Epithelial cell of esophagus (primary cell): ENCODE data around the gene FOXN1.
"Not testable (repeated sequence)": the region's sequence is repeated elsewhere in the genome, so short reads cannot be mapped to it uniquely, and the experiment has no call there.

Source experiments
- DNase-seq: peaks from one replicate; pipeline ENCODE4 v3.0.0; 2010; ENCODE audit warnings: low read depth
- H3K4me3 ChIP-seq: 2 replicates; pipeline ENCODE4 v1.5.1; 2011; ENCODE audit warnings: mild to moderate bottlenecking, low read length, control low read depth
- TF ChIP-seq, protein P1 (sequence below): IDR thresholded peaks from 2 replicates; pipeline ENCODE4 v1.5.1; 2011; ENCODE audit warnings: low read depth, mild to moderate bottlenecking, low read length, control low read depth, inconsistent platforms; ENCODE audit not compliant: insufficient read depth; ENCODE audit errors: missing control alignments

FOXN1 gene

DNA sequence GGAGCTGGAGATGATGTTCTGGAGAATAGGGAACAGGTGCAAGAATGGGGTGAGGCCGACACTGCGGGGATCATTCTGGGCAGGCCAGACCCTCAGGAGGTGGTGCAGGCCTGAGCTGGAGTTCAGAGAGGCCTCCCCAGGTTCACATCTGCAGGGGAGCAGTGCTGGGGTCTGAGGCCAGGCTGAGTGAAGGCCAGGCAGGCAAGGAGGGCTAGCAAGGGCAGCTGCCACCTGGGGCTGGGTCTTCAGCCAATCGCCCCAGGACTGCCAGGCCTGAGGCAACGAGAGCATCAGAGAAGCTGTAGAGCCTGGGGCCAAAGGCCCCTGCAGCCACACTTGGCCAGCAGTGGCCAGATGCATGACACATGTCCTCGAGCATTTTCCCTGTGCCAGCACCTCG lies 14.5 kb downstream of the FOXN1 start:
- TF ChIP-seq, protein P1, sequence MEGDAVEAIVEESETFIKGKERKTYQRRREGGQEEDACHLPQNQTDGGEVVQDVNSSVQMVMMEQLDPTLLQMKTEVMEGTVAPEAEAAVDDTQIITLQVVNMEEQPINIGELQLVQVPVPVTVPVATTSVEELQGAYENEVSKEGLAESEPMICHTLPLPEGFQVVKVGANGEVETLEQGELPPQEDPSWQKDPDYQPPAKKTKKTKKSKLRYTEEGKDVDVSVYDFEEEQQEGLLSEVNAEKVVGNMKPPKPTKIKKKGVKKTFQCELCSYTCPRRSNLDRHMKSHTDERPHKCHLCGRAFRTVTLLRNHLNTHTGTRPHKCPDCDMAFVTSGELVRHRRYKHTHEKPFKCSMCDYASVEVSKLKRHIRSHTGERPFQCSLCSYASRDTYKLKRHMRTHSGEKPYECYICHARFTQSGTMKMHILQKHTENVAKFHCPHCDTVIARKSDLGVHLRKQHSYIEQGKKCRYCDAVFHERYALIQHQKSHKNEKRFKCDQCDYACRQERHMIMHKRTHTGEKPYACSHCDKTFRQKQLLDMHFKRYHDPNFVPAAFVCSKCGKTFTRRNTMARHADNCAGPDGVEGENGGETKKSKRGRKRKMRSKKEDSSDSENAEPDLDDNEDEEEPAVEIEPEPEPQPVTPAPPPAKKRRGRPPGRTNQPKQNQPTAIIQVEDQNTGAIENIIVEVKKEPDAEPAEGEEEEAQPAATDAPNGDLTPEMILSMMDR: no peak
- DNase-seq: no peak
- H3K4me3 ChIP-seq: no peak overlapping the region

DNA sequence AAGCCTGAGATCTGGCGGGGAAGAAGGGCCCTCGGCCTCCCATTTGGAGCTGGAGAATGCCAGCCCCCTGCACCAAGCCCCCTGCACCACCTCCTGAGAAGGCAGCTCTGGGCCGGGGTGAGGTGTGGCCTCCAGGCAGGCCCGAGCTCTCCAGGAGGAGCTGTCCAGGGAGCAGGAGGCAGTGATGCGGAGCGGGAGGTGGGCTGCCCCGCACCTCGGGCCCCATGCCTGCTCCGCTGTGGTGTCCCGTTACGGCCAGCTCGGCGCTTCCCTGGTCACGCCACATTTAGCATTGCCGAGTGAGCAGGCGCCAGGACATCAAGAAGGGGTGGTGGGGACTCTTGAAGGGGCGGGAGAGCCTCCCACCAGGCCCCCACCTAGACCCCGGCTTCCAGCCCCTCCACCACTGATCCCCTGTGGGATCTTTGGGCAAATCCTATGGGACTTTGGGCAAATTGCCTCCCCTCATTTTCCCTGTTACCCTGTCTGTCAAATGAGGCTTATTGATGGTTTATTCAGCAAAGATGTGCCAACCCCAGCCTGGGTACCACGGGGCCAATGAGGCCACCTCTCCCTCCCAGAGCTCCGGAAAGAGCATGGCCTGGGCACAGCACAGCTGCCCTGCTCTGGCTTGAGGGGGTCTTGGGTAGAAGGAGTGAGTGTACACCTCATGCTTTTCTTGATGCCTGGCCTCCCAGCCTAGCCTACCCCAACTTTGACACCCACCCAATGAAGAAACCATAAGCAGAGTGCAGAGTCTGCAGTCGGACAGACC lies 15.3 kb downstream of the FOXN1 start:
- no peak overlapping the region for H3K4me3 ChIP-seq
- DNase-seq: no peak
- TF ChIP-seq, protein P1: no peak

DNA sequence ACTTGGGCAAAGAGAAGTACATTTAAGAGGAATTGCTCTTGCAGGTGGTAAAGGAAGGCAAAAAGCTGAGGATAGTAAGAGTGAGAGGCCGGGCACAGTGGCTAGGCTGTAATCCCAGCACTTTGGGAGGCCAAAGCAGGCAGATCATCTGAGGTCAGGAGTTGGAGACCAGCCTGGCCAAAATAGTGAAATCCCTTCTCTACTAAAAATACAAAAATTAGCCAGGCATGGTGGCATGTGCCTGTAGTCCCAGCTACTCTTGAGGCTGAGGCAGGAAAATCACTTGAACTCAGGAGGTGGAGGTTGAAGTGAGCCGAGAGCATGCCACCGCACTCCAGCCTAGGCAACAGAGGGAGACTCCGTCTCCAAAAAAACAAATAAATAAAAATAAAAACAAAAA lies 16.1 kb downstream of the FOXN1 start:
- not testable (repeated sequence) for H3K4me3 ChIP-seq, DNase-seq

DNA sequence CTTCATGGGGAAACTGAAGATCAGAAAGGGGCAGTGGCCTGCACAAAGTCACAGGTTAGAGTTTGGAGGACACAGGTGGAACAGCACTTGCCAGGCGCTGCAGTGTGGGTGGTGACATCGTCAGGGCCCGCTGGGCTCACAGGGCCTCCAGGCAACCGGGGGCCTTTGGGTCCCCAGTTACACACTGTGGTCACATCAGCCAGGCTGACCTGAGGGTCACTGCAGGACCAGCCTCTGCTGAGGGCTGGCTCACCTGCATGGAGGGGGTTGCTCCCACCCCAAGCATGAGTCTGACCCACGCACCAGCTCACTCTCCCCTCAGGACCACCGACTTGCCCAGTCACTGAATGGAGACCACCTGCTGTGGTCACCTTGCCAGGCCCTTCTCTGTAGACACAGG lies 17.0 kb downstream of the FOXN1 start:
- no peak for DNase-seq
- H3K4me3 ChIP-seq: no peak overlapping the region
- TF ChIP-seq, protein P1: no peak

DNA sequence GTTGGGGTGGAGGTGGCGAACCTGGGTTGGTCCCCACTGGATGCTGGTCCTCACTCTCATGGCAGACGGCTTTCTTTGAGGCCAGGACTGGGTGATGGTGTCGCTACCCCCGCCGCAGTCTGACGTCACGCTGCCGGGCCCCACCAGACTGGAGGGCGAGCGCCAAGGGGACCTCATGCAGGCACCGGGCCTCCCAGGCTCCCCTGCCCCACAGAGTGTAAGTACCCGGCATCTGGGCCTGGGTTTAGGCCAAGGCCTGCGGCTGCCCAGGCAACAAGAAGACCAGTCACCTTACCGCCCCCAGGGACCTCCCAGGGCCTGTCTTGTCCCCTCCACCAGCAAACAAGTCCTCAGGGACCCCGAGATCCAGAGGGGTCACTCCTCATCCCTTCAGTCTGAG lies 17.7 kb downstream of the FOXN1 start:
- DNase-seq: no peak
- TF ChIP-seq, protein P1: no peak
- H3K4me3 ChIP-seq: no peak overlapping the region

DNA sequence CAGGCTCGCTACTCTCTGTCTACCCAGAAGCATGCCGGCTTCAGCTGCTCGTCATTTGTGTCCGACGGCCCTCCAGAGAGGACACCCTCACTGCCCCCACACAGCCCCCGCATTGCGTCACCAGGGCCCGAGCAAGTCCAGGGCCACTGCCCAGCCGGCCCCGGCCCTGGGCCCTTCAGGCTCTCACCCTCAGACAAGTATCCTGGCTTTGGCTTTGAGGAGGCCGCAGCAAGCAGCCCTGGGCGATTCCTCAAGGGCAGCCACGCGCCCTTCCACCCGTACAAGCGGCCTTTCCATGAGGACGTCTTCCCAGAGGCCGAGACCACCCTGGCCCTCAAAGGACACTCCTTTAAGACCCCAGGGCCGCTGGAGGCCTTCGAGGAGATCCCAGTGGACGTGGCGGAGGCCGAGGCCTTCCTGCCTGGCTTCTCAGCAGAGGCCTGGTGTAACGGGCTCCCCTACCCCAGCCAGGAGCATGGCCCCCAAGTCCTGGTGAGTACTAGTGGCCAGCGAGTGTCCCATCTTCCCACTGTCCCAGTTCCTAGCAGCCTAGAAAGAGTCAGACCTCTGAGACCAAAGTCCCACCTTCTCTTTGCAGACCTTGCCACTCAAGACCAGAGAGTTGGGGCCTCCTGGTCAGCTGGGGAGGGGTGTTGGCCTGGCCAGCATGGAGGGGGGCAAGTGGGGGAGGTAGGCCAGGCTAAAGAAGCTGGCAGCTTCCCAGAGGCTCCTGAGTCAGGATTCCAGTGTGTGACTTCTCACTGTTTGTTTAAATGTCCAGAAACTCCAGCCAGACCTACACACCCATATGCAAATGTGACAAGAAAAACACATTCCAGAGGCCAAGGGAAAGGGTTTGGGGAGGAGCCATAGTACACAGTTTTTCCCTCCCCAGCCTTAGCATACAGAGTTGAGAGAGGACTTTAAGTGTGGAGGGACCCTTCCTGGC lies 18.6 kb downstream of the FOXN1 start:
- TF ChIP-seq, protein P1: no peak
- DNase-seq: peak; percentile 81
- peak overlapping the region; percentile 38 for H3K4me3 ChIP-seq

DNA sequence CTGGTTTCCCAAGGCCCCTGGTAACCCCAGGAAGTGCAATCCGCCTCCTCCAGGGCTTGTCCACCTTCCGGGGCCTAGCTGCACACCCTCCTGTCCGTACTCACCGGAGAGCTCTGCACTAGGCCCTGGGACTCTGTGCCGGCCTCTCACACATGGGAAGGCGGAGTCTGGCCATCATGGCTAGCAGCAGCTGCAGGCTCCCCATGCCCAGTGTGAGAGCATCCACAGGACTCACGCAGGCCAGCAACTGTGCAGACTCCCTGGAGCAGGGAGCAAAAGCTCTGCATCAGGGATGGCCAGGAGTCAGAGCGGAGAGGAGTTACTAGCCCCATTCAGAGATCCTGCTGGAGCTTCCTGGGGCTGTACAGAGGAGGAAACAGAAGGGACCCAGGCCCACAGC lies 20.2 kb downstream of the FOXN1 start:
- no peak for DNase-seq
- TF ChIP-seq, protein P1: no peak

More for the DNA sequence above, 20.2 kb downstream of the FOXN1 start:
- no peak overlapping the region for H3K4me3 ChIP-seq
